ENCODE results near the gene MCF2L.

MCF2L gene

GRCh38 chr13:112956571-112957294 lies 12.3 kb upstream of the MCF2L start:
- Histone ChIP-seq H3K27me3 (ENCODE audit: control insufficient read depth in 2 of 2, insufficient read depth in 2 of 2, low read length in 2 of 2) (no peaks in the 10 kb centered on the region), H3K4me3 (ENCODE audit: low read length in 2 of 2) (no peak overlapping the region), H3K27ac (ENCODE audit: low read depth in 2 of 2, low read length in 2 of 2) (no peak overlapping the region), H3K4me1 (ENCODE audit: control insufficient read depth in 2 of 2, insufficient read depth in 2 of 2, low read length in 2 of 2) (no peaks in the 10 kb centered on the region), H3K9me3 (ENCODE audit: control insufficient read depth in 2 of 2, low read length in 2 of 2) (no peaks in the 10 kb centered on the region), H3K36me3 (ENCODE audit: control insufficient read depth in 2 of 2, insufficient read depth in 2 of 2, low read length in 2 of 2) (no peaks in the 10 kb centered on the region), H3K9ac (ENCODE audit: low read depth in 1 of 2, low read length in 2 of 2) (no peak overlapping the region)

DNA sequence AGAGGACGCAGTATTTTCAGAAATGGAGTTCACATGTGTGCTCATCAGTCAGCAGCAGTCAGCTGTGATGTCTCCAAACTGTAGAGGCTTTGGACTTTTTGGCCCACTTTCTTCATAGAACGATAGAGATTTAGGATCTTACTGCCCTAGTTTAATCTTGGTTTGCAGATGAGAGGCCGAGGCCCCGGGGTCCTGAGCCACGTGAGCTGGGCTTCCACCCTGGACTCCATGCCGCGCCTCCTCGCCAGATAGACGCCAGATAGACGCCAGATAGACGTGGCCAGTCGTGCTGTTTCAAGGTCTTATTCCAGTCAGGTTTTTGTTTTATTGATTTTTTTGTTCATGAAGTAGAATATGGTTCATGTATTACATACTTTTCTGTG lies 11.7 kb upstream of the MCF2L start:
- H3K9me3 ChIP-seq (ENCODE audit: control insufficient read depth in 2 of 2, low read length in 2 of 2): no peaks in the 10 kb centered on the region
- no peak overlapping the region for H3K27ac ChIP-seq (ENCODE audit: low read depth in 2 of 2, low read length in 2 of 2)
- H3K27me3 ChIP-seq (ENCODE audit: control insufficient read depth in 2 of 2, insufficient read depth in 2 of 2, low read length in 2 of 2): no peaks in the 10 kb centered on the region
- H3K36me3 ChIP-seq (ENCODE audit: control insufficient read depth in 2 of 2, insufficient read depth in 2 of 2, low read length in 2 of 2): no peaks in the 10 kb centered on the region
- H3K4me1 ChIP-seq (ENCODE audit: control insufficient read depth in 2 of 2, insufficient read depth in 2 of 2, low read length in 2 of 2): no peaks in the 10 kb centered on the region
- no peak overlapping the region for H3K4me3 ChIP-seq (ENCODE audit: low read length in 2 of 2)
- H3K9ac ChIP-seq (ENCODE audit: low read depth in 1 of 2, low read length in 2 of 2): no peak overlapping the region

DNA sequence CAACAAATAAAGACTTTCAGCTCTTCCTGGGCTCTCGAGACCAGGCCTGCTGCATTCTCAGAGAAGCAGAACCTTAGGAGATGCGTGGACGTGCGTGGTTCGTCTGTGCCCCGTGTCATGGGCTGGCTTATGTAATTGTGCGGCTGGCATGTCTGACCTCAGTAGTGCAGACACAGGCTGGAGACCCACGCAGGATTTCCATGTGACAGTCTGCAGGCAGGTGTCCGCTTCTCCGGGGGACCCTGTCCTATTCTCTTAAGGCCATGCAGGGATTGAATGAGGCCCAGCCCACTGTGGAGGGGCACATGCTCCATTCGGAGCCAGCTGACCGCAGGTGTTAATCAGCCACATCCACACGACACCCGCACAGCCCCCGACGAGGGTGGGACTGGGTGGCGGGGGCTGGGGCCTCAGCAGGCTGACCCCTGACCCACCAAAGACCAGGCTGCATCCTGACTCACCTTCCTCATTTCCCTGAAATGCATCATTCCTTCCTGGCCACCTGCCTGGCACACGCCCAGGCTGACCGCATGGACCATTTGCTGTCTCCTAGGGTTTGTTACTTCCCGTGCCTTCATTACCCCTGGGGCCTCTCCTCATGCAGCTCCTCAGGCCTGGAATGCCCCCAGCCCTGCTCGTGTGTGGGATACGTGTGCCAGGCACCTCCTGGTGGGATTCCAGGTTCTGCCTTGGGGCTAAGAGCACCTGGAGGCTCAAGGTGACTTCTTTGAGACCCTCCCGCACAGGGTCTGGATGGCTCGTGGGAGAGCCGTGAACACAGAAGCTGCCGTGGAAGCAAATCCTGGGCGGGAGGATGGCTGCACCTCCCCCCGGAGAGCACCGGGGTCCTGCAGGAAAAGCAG lies 10.7 kb upstream of the MCF2L start:
- H3K4me3 ChIP-seq (ENCODE audit: low read length in 2 of 2): no peak overlapping the region
- H3K27ac ChIP-seq (ENCODE audit: low read depth in 2 of 2, low read length in 2 of 2): no peak overlapping the region
- no peak overlapping the region for H3K9ac ChIP-seq (ENCODE audit: low read depth in 1 of 2, low read length in 2 of 2)
- H3K4me1 ChIP-seq (ENCODE audit: control insufficient read depth in 2 of 2, insufficient read depth in 2 of 2, low read length in 2 of 2): no peaks in the 10 kb centered on the region
- no peaks in the 10 kb centered on the region for H3K27me3 ChIP-seq (ENCODE audit: control insufficient read depth in 2 of 2, insufficient read depth in 2 of 2, low read length in 2 of 2)
- no peaks in the 10 kb centered on the region for H3K9me3 ChIP-seq (ENCODE audit: control insufficient read depth in 2 of 2, low read length in 2 of 2)
- H3K36me3 ChIP-seq (ENCODE audit: control insufficient read depth in 2 of 2, insufficient read depth in 2 of 2, low read length in 2 of 2): no peaks in the 10 kb centered on the region

GRCh38 chr13:112959206-112959605 lies 9.8 kb upstream of the MCF2L start:
- Histone ChIP-seq H3K9ac (ENCODE audit: low read depth in 1 of 2, low read length in 2 of 2) (no peak overlapping the region), H3K27me3 (ENCODE audit: control insufficient read depth in 2 of 2, insufficient read depth in 2 of 2, low read length in 2 of 2) (no peaks in the 10 kb centered on the region), H3K36me3 (ENCODE audit: control insufficient read depth in 2 of 2, insufficient read depth in 2 of 2, low read length in 2 of 2) (no peaks in the 10 kb centered on the region), H3K27ac (ENCODE audit: low read depth in 2 of 2, low read length in 2 of 2) (no peak overlapping the region), H3K4me1 (ENCODE audit: control insufficient read depth in 2 of 2, insufficient read depth in 2 of 2, low read length in 2 of 2) (no peaks in the 10 kb centered on the region), H3K4me3 (ENCODE audit: low read length in 2 of 2) (no peak overlapping the region), H3K9me3 (ENCODE audit: control insufficient read depth in 2 of 2, low read length in 2 of 2) (no peaks in the 10 kb centered on the region)

DNA sequence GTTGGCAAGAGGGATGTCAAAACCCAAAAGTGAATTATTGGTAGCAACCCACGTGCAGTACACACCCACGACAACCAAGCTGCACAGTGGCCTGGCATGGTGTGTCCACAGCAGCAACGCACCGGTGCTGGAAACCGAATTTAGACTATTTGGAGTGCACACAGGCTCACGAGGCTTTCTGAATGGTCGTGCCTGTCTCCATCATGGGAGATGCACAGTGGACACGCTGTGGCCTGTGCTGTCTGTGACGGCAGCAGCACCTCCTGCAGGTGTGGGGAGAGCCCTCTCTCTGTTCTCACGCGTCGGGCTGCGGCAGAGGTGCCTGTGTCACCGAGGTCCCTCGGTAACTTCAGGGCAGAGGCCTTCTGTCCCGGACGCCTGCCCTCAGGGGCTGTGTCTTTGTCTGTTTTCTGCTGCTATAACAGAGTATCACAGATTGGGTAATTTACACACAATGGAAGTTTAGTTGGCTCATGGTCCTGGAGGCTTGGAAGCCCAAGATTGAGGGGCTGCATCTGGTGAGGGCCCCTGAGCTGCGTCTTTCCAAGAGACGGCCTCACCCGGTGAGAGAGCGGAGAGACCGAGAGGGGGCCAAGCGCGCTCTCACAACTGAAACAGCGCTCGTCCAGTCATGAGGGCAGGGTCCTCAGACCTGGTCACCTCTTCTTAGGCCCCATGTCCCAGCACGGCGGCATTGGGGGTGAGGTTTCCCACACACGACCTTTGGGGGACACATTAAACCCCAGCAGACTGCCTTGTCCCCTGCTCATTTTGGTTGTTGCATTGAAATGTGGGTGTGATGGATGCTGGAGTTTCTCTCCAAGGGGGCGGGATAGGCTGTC lies 9.1 kb upstream of the MCF2L start:
- Histone ChIP-seq H3K36me3 (ENCODE audit: control insufficient read depth in 2 of 2, insufficient read depth in 2 of 2, low read length in 2 of 2) (no peaks in the 10 kb centered on the region), H3K27ac (ENCODE audit: low read depth in 2 of 2, low read length in 2 of 2) (no peak overlapping the region), H3K27me3 (ENCODE audit: control insufficient read depth in 2 of 2, insufficient read depth in 2 of 2, low read length in 2 of 2) (no peaks in the 10 kb centered on the region), H3K9ac (ENCODE audit: low read depth in 1 of 2, low read length in 2 of 2) (no peak overlapping the region), H3K4me3 (ENCODE audit: low read length in 2 of 2) (no peak overlapping the region), H3K4me1 (ENCODE audit: control insufficient read depth in 2 of 2, insufficient read depth in 2 of 2, low read length in 2 of 2) (no peaks in the 10 kb centered on the region), H3K9me3 (ENCODE audit: control insufficient read depth in 2 of 2, low read length in 2 of 2) (no peaks in the 10 kb centered on the region)

- no peaks in the 10 kb centered on the region for H3K9me3 ChIP-seq (ENCODE audit: control insufficient read depth in 2 of 2, low read length in 2 of 2)
- H3K36me3 ChIP-seq (ENCODE audit: control insufficient read depth in 2 of 2, insufficient read depth in 2 of 2, low read length in 2 of 2): no peaks in the 10 kb centered on the region
- no peak overlapping the region for H3K9ac ChIP-seq (ENCODE audit: low read depth in 1 of 2, low read length in 2 of 2)
- H3K27me3 ChIP-seq (ENCODE audit: control insufficient read depth in 2 of 2, insufficient read depth in 2 of 2, low read length in 2 of 2): no peaks in the 10 kb centered on the region
- no peak overlapping the region for H3K27ac ChIP-seq (ENCODE audit: low read depth in 2 of 2, low read length in 2 of 2)
- H3K4me1 ChIP-seq (ENCODE audit: control insufficient read depth in 2 of 2, insufficient read depth in 2 of 2, low read length in 2 of 2): no peaks in the 10 kb centered on the region
- H3K4me3 ChIP-seq (ENCODE audit: low read length in 2 of 2): no peak overlapping the region
Observed at GRCh38 chr13:112960706-112961105, 8.3 kb upstream of the MCF2L start.

- Histone ChIP-seq H3K27me3 (ENCODE audit: control insufficient read depth in 2 of 2, insufficient read depth in 2 of 2, low read length in 2 of 2) (no peaks in the 10 kb centered on the region), H3K4me3 (ENCODE audit: low read length in 2 of 2) (no peak overlapping the region), H3K27ac (ENCODE audit: low read depth in 2 of 2, low read length in 2 of 2) (no peak overlapping the region), H3K4me1 (ENCODE audit: control insufficient read depth in 2 of 2, insufficient read depth in 2 of 2, low read length in 2 of 2) (no peaks in the 10 kb centered on the region), H3K9ac (ENCODE audit: low read depth in 1 of 2, low read length in 2 of 2) (no peak overlapping the region), H3K36me3 (ENCODE audit: control insufficient read depth in 2 of 2, insufficient read depth in 2 of 2, low read length in 2 of 2) (no peaks in the 10 kb centered on the region), H3K9me3 (ENCODE audit: control insufficient read depth in 2 of 2, low read length in 2 of 2) (no peaks in the 10 kb centered on the region)
Observed at GRCh38 chr13:112961457-112962369, 7.3 kb upstream of the MCF2L start.

- Histone ChIP-seq H3K9me3 (ENCODE audit: control insufficient read depth in 2 of 2, low read length in 2 of 2) (no peaks in the 10 kb centered on the region), H3K36me3 (ENCODE audit: control insufficient read depth in 2 of 2, insufficient read depth in 2 of 2, low read length in 2 of 2) (no peaks in the 10 kb centered on the region), H3K27me3 (ENCODE audit: control insufficient read depth in 2 of 2, insufficient read depth in 2 of 2, low read length in 2 of 2) (no peaks in the 10 kb centered on the region), H3K4me1 (ENCODE audit: control insufficient read depth in 2 of 2, insufficient read depth in 2 of 2, low read length in 2 of 2) (no peaks in the 10 kb centered on the region), H3K27ac (ENCODE audit: low read depth in 2 of 2, low read length in 2 of 2) (no peak overlapping the region), H3K9ac (ENCODE audit: low read depth in 1 of 2, low read length in 2 of 2) (no peak overlapping the region), H3K4me3 (ENCODE audit: low read length in 2 of 2) (no peak overlapping the region)
Observed at GRCh38 chr13:112962396-112962795, 6.6 kb upstream of the MCF2L start.

GRCh38 chr13:112962911-112963625 lies 5.9 kb upstream of the MCF2L start:
- H3K27me3 ChIP-seq (ENCODE audit: control insufficient read depth in 2 of 2, insufficient read depth in 2 of 2, low read length in 2 of 2): no peaks in the 10 kb centered on the region

More at GRCh38 chr13:112962911-112963625, 5.9 kb upstream of the MCF2L start:
- Histone ChIP-seq H3K9ac (ENCODE audit: low read depth in 1 of 2, low read length in 2 of 2) (no peak overlapping the region), H3K36me3 (ENCODE audit: control insufficient read depth in 2 of 2, insufficient read depth in 2 of 2, low read length in 2 of 2) (no peaks in the 10 kb centered on the region), H3K9me3 (ENCODE audit: control insufficient read depth in 2 of 2, low read length in 2 of 2) (no peaks in the 10 kb centered on the region), H3K27ac (ENCODE audit: low read depth in 2 of 2, low read length in 2 of 2) (no peak overlapping the region), H3K4me3 (ENCODE audit: low read length in 2 of 2) (no peak overlapping the region), H3K4me1 (ENCODE audit: control insufficient read depth in 2 of 2, insufficient read depth in 2 of 2, low read length in 2 of 2) (peaks cover 5 to 6% of the 10 kb centered on the region in 2 donors)

Measured in mucosa of rectum (tissue), 2 donors.